Lung (tissue), 12 donors: Measurements from ENCODE around the gene ZNF777. TPM values are rescaled to one million over a fixed set of nuclear protein-coding genes. Genes with fewer than 3 reads are reported as not detected.

ENCODE experiments used
- ATAC-seq: fragments of 200-7000 bp; cut with Tn5 transposase; one replicate; pipeline ENCODE4 v1.9.1; 2020; ENCODE audit warnings: moderate number of reproducible peaks; ENCODE audit not compliant: insufficient read depth, low FRiP score
- DNase-seq, 3 donors: peaks; one replicate each; pipeline ENCODE4 v3.0.0-alpha.2; 2013 to 2017
- H3K27ac ChIP-seq, 2 donors: one replicate each; pipeline ENCODE4 v1.5.1; 2013; ENCODE audit warnings: mild to moderate bottlenecking in 2 of 2, moderate library complexity in 2 of 2, control low read depth in 1 of 2, inconsistent platforms in 1 of 2, low read depth in 1 of 2, low read length in 1 of 2
- H3K27me3 ChIP-seq, 3 donors: one replicate each; pipeline ENCODE4 v1.5.1; 2013; ENCODE audit warnings: low read length in 2 of 3; ENCODE audit not compliant: control insufficient read depth in 3 of 3, insufficient read depth in 3 of 3
- H3K36me3 ChIP-seq, 4 donors: one replicate each; pipeline ENCODE4 v1.5.1; 2013; ENCODE audit warnings: low read length in 4 of 4, mild to moderate bottlenecking in 1 of 4, moderate library complexity in 1 of 4; ENCODE audit not compliant: control insufficient read depth in 4 of 4, insufficient read depth in 4 of 4
- H3K4me1 ChIP-seq, 5 donors: one replicate each; pipeline ENCODE4 v1.5.1; 2013; ENCODE audit warnings: low read length in 5 of 5, mild to moderate bottlenecking in 2 of 5, moderate library complexity in 1 of 5; ENCODE audit not compliant: control insufficient read depth in 5 of 5, insufficient read depth in 5 of 5
- H3K4me3 ChIP-seq: one replicate; pipeline ENCODE4 v1.5.1; 2013; ENCODE audit warnings: mild to moderate bottlenecking, control low read depth, moderate library complexity
- H3K9ac ChIP-seq, 2 donors: one replicate each; pipeline ENCODE4 v1.5.1; 2013; ENCODE audit warnings: low read length in 2 of 2, control low read depth in 1 of 2; ENCODE audit not compliant: insufficient read depth in 1 of 2
- H3K9me3 ChIP-seq, 4 donors: one replicate each; pipeline ENCODE4 v1.5.1; 2013; ENCODE audit warnings: low read length in 3 of 4, mild to moderate bottlenecking in 1 of 4, moderate library complexity in 1 of 4; ENCODE audit not compliant: control insufficient read depth in 4 of 4, insufficient read depth in 3 of 4
- CTCF ChIP-seq: IDR thresholded peaks from 2 replicates; pipeline ENCODE4 v1.5.1; 2012; ENCODE audit warnings: mild to moderate bottlenecking; ENCODE audit errors: control extremely low read depth, extremely low read depth
- WGBS, 2 donors: extraction: QIAGEN DNeasy Blood & Tissue Kit; methylation state at CpG; one replicate each; pipeline ENCODE4 v1.1.7; 2013; 5-methylcytosine and 5-hydroxymethylcytosine counted together
- polyA plus RNA-seq, 2 donors: library from polyadenylated mRNA; stranded (reverse); fragments of 200-250 nt; gene quantifications; one replicate each; pipeline ENCODE4 v1.2.1, GENCODE V29; 2013
- total RNA-seq, 2 donors: library from RNA; depleted of rRNA in 1 of 2; stranded (reverse); fragments of >200 nt in 1 of 2; gene quantifications; one replicate each; pipeline ENCODE4 v1.2.1, GENCODE V29; 2014 to 2021
- donor health status: control.
- donor health status: control.
- donor health status: Bipolar disorder and iron deficiency.
- donor health status: healthy.
- donor health status: DM: yes; HTN: yes; CAD: no.

ZNF777 gene
- total and polyA plus RNA-seq, 4 donors: 7.6 to 12.3 (median 8.6) TPM

DNA sequence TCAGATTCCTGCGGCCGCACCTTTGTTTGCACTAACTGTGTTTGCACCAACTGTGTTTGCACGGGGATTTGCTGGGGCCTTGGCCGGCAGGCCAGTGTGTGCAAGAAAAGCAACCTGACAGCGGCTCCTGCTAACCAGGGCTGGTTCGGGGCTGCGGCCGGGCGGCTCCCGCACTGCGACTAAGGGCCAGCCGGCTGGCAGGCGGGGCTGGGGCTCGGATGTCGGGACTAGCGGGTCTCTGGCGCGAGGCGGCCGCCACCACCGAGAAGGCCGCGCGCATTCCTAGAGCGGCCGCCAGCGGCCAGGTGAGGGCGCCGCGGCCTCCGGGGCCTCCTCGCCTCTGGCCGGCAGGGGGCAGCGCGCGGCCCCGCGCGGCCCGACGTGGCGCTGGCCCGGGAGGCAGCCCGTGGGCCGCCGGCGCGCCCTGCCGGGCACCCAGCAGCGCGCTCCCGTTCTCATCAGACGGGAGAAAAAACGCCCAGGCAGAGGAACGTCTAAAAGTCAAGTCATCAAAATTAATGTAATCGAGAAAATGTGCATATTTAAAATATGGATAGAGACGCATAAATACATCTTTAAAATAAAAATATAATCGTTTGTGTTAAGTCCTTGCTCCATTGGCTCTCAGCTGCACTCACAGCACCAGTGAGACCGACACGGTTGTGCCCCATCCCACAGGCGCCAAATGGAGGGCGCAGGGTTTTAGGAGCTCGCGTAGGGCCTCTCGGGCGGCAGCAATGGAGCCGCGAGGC, 38.5 kb downstream of the ZNF777 start:
- H3K4me1 ChIP-seq: peaks cover 0 to 12% (median 6%) of the 10 kb centered on the region in 5 donors
- WGBS, 2 donors: 1 to 2% methylated on average over 65 to 68 of the region's 68 CpGs
- peak; percentile 97 for ATAC-seq
- H3K27me3 ChIP-seq: peaks cover 0 to 6% (median 3%) of the 10 kb centered on the region in 3 donors
- no peak overlapping the region for H3K9ac ChIP-seq
- DNase-seq: peak; percentile 47 to 70 (median 63)
- peak overlapping the region in 1 of 2 donors; percentile 71 for H3K27ac ChIP-seq
- TF ChIP-seq CTCF: peak; percentile 61
- no peaks in the 10 kb centered on the region for H3K9me3 ChIP-seq
- peak overlapping the region; percentile 42 for H3K4me3 ChIP-seq
- H3K36me3 ChIP-seq: peaks cover 0 to 6% (median 0%) of the 10 kb centered on the region in 4 donors

- Histone ChIP-seq H3K4me3 (no peak overlapping the region), H3K27ac (no peak overlapping the region), H3K36me3 (no peaks in the 10 kb centered on the region), H3K27me3 (peaks cover 0 to 6% (median 3%) of the 10 kb centered on the region in 3 donors), H3K4me1 (peaks cover 0 to 12% (median 6%) of the 10 kb centered on the region in 5 donors), H3K9me3 (no peaks in the 10 kb centered on the region), H3K9ac (no peak overlapping the region)
- no peak for ATAC-seq
- 94 to 96% methylated on average over 3 of the region's 3 CpGs for WGBS, 2 donors
- no peak for TF ChIP-seq CTCF
- no peak for DNase-seq
These were observed 40.9 kb downstream of the ZNF777 start for GRCh38 chr7:149420006-149420405.

DNA sequence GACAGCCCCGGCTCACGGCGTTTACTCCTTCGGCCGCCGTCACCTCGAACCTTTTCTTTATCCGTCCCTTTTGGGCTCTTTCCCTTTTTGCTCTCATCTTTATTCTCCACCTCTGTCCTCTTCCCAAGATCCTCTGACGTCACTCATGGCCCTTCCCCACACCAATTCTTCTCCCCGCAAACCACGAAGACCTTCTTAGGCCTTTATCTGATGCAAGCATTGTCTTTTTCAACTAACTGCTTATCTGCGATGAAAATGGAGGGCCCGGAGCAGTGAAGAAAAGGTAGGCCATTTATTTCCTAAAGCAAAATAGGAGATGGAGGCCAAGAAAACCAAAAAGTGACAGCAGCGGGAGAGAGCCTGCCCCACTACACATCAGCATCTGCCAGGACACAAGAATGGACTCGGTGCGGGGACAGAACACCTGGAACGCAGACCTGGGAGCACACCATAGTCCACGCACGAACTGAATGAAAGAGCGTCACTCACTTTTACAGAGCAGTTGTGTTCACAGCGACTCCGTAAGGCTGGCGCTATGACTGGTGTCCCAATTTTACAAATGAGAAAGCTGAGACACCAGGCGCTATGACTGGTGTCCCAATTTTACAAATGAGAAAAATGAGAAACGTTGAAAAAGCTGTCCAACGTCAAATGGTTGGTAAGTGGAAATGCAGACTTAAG, 45.3 kb downstream of the ZNF777 start:
- H3K4me3 ChIP-seq: no peak overlapping the region
- WGBS, 2 donors: 55 to 57% methylated on average over 26 of the region's 26 CpGs
- ATAC-seq (no peak), DNase-seq (peak in 1 of 3 donors; percentile 27)
- no peak overlapping the region for H3K27ac ChIP-seq
- no peaks in the 10 kb centered on the region for H3K36me3 ChIP-seq
- H3K4me1 ChIP-seq: no peaks in the 10 kb centered on the region
- H3K27me3 ChIP-seq: peaks cover 0 to 19% (median 3%) of the 10 kb centered on the region in 3 donors
- H3K9ac ChIP-seq: no peak overlapping the region
- H3K9me3 ChIP-seq: no peaks in the 10 kb centered on the region
- no peak for TF ChIP-seq CTCF
